Measurements from ENCODE around the gene SHISA2.
A peak's percentile ranks its signal among the peaks of the same experiment; 100 is the strongest.

Gene SHISA2

DNA sequence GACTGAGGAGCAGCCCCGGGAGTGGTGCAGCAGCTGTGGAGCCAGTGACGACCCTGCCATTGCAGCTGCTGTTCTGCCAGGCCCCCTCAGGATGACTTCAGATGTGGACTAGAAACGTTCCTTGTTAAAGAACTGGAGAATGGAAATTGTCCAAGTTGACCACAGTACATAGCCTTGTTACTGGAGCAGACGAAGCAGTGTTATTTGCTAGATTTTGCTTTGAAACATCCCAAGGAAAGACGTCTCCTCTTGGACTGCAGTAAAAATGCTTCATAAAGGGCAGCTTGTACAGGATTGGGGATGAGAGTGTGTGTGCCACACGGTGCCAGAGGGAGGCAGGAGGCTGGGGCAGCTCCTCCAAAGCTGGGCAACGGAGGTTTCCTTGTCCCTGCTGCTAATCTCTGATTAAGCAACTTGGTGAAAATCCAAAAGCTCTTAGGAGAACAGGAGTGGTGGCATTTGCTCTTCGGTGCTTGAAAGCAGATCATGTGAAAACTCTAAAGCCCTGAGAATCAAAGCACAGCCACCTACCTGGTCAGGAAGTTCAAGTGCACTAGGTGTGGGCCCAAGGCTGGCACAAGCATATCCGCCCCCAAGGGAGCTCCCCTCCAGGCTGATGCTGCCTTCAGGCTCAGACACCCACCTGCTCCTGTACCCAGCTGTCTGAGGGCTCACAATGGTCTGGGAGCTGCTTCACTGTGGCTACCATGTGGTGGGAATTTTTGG is 34.5 kb downstream of the SHISA2 start:
- no peak for DNase-seq

DNA sequence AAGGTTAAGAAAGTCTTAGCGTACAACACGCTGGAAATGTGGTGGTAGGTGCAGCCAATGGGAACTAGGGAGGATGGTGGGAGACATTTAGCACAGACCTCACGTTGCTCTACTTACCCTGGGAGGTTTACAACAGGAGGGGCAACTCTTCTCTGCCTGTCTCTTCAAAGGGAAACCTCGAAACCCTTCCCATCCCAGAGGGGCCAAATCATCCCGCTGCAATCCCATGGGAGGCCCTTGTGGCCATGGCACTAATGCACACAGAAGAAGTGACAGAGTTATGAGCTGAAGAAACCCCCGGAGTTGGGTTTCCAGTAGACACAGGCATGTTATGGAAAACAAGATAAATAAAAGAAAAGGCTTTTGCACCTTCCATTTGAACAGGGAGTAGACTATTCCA is 35.6 kb downstream of the SHISA2 start:
- DNase-seq = no peak

DNA sequence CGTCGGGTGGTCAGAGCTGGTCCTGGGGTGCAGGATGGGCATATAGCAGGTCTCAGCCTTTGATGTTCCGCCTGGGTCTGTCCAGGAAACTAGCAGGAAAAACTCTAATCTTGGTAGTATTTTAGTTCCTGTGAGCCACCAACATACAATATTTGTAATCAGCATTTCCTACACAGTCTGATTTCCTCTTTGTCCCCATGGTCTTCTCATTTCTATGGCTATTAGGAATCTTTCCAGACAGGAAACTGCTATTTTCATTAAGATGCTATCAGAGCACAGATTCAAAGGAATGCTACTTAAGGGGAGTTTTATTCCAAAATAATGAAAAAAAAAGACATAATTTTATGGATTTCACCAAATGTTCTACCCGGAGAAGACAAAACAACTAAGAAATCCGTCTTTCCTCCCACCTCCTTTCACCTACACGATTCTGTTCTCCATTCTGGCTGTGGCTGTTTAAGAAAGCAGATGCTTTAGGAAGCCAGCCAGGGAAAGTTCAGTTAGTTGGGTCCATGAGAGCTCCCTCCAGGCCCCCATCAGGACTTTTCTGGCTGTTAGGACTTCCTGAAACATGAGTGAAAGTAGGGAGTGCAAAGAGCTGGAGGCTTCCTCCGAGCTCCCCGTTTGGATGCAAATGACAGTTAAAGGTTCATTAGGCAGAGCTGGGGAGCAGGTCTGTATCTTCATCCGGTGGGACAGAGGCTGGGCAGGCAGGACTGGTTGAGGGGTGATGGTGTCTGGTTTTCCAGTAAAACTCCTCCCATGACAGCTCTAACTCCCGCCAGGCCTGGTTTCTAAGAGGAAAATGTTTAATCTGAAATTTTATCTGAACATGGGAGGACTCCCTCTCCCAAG is 36.3 kb downstream of the SHISA2 start:
- DNase-seq = no peak

DNA sequence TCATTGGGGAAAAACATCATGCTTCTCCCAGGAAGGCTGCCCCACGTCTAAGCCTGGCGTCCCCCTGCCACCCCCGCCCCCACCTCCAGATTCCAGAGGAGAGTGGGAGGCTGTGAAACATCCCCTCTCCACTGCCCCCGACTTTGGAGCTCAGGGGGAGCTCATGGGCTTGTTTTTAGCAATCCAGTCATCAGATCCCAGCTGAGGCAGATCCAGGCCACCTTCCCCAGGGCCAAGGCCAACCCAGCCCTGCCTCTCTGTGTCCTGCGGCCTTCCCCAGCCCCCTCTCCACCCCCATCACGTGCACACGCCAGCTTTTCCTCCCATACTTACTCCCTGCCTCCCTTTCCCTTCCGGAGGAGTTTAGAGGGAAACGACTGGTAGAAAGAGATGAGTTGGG is 38.8 kb downstream of the SHISA2 start:
- DNase-seq = no peak

DNA sequence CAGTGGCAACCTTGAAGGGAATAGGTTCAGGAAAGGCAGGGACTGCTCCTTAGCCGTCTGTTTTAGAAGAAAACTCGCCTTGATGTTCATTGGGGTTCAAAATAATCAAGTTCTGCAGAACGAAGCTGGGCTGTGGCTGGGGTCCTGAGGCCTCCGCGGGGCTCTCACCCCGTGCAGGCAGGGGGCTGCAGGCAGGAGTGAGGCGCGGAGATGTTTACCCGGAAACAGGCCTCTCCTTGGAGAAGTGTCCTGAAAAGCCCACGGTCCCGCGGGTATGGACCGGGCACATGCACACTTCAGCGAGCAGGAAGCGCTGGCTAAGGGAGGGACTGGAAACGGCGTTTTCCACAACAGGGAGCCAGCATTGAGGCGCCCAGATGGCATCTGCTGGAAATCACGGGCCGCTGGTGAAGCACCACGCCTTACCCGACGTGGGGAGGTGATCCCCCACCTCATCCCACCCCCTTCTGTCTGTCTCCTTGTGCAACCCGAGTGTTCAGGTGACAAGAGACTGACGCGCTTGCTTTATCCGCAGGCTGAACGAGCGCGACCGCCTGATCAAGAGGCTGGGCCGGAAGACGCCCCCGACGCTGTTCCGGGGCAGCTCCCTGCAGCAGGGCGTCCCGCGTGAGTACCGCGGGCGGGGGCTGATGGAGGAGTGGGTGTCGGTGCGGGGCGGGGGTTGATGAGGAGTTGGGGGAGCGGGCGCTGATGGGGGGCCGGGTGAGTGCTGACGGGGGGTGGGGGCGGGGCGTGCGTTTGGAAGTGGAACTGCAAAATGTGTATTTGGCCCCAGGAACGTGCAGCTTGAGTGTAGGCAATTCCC is 39.6 kb downstream of the SHISA2 start:
- peak; percentile 47 for DNase-seq

DNA sequence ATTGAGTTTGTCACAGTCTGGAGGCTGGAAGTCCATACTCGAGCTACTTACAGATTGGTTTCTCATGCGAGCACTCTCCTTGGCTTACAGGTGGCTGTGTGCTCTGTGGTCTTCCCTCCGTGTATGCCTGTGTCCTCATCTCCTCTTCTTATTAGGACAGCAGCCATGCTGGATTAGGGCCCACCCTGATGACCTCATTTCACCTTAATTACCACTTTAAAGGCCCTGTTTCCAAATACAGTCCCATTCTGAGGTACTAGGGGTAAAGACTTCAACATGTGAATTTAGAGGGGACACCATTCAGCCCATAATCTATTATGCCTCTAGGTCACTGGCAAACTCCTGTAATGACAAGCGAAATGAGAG is 40.6 kb downstream of the SHISA2 start:
- DNase-seq = no peak

DNA sequence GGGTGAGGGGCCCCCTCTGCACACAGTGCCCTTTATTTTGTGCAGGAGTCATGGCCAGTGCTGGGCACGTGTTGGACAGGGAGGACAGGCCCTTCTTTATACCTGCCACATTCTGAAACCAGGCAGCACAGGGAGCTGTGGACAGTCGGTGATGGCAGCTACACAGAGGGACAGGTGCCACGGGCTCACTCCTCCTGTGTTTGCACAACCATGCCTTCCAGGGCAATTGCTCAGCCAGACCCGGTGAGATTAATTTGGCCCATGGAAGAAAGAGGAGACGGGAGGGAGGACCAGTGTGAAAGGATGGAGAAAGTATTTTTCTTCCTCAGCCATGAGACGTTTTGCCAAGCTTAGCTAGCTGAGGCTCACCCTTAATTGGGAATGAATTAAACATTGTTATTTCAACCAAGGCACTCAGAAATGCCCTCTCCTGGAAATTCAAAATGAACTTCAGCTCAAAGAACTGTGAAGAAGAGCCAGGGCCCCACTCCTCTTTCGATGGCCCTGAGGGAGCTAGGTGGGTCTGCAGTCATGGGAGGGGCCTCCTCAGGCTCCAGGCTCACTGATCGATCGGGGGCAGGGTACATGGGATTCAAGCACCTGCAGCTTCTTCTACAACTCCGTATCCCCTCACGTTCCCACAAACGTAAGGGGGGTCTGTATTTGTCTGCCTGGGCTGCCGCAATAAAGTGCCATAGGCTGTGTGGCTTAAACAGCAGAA is 41.2 kb downstream of the SHISA2 start:
- DNase-seq = no peak

DNA sequence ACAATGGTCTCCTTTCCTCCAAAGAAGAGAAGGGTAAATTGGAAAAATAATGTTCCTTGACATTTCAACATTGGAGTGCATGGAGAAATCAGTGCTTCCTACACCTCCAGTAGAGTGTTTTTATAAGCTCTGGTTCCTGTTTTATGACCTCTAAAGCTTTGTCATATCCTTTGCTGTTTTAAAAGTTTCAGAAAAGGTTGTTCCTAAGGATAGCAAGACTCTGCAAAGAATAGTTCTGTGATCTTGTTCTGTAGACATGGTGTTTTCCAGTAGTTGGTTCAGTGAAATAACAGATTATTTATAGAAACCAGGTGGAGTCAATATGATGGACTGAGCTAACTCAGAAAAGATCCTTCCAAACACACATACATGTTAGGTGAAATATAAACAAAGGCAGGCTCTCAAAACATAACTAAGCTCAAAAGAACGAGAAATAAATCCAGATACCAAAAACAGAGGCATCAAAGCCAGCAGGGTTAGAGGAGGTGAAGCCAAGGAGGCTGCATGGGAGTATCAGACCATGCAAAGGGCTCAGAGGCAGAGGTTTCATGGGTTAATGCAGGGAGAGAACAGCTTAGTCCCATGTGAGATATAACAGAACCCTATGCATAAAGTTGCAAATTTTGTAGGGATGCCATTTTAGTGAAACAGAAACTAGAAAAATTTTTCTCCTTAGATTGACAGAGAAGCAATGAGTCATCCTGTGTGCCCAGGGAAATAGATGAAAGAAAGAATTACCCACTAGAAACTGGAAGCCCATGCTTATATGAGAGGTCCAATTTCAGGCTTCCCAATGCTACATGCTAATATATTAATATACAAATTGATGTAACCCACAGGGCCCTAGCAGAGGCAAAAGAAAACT is 44.3 kb downstream of the SHISA2 start:
- DNase-seq = no peak

All from activated T-cell treated with anti-CD3 and anti-CD28 coated beads for 4 hours (primary cell).